ENCODE measurements around the gene ANKRD31.
"Not testable (repeated sequence)": the region's sequence is repeated elsewhere in the genome, so short reads cannot be mapped to it uniquely, and the experiment has no call there.

Gene ANKRD31

GRCh38 chr5:75236322-75237316, at the start of gene ANKRD31:
TSS of gene ANKRD31 (minus strand) at chr5:75236878. CDS start at chr5:75236686, 192 bp downstream.
- peak; percentile 13 for DNase-seq

GRCh38 chr5:75286211-75286773, 49.6 kb upstream of the ANKRD31 start:
- no peak for DNase-seq

GRCh38 chr5:75282581-75282980, 45.9 kb upstream of the ANKRD31 start:
- DNase-seq: no peak

- DNase-seq: no peak
Observed at GRCh38 chr5:75281716-75282465, 45.2 kb upstream of the ANKRD31 start.

GRCh38 chr5:75279321-75279720, 42.6 kb upstream of the ANKRD31 start:
- DNase-seq: no peak

- DNase-seq: no peak
Observed at GRCh38 chr5:75277463-75277862, 40.8 kb upstream of the ANKRD31 start.

GRCh38 chr5:75275756-75276155, 39.1 kb upstream of the ANKRD31 start:
- no peak for DNase-seq

GRCh38 chr5:75275147-75275546, 38.5 kb upstream of the ANKRD31 start:
- no peak for DNase-seq

GRCh38 chr5:75274486-75274885, 37.8 kb upstream of the ANKRD31 start:
- DNase-seq: no peak

GRCh38 chr5:75270605-75271004, 33.9 kb upstream of the ANKRD31 start:
- DNase-seq: not testable (repeated sequence)

- DNase-seq: peak; percentile 6
Observed at GRCh38 chr5:75265731-75266130, 29.1 kb upstream of the ANKRD31 start.

- DNase-seq: no peak
Observed at GRCh38 chr5:75262271-75262670, 25.6 kb upstream of the ANKRD31 start.

GRCh38 chr5:75260708-75261107, 24.0 kb upstream of the ANKRD31 start:
- DNase-seq: no peak

GRCh38 chr5:75250452-75250851, 13.8 kb upstream of the ANKRD31 start:
- DNase-seq: not testable (repeated sequence)

- DNase-seq: no peak
Observed at GRCh38 chr5:75245023-75245422, 8.3 kb upstream of the ANKRD31 start.

- DNase-seq: no peak
Observed at GRCh38 chr5:75243510-75243909, 6.8 kb upstream of the ANKRD31 start.

- DNase-seq: no peak
Observed at GRCh38 chr5:75243100-75243499, 6.4 kb upstream of the ANKRD31 start.

GRCh38 chr5:75242067-75242466, 5.4 kb upstream of the ANKRD31 start:
- DNase-seq: no peak

- no peak for DNase-seq
Observed at GRCh38 chr5:75239681-75240080, 3.0 kb upstream of the ANKRD31 start.

GRCh38 chr5:75235711-75236110, 967 bp downstream of the ANKRD31 start:
- no peak for DNase-seq

- no peak for DNase-seq
Observed at GRCh38 chr5:75234251-75234650, 2.4 kb downstream of the ANKRD31 start.

- DNase-seq: no peak
Observed at GRCh38 chr5:75226916-75227315, 9.8 kb downstream of the ANKRD31 start.

GRCh38 chr5:75225506-75225905, 11.2 kb downstream of the ANKRD31 start:
- no peak for DNase-seq
